ENCODE data around the gene OR4F15.

The OR4F15 gene

GRCh38 chr15:101828774-101829173, 16.8 kb downstream of the OR4F15 start:
- H3F3A ChIP-seq (ENCODE audit: control insufficient read depth, insufficient read depth) = no peaks in the 10 kb centered on the region
- no peak overlapping the region for H3K4me2 ChIP-seq (ENCODE audit: low read length)
- no peaks in the 10 kb centered on the region for H3K9me2 ChIP-seq (replicated peaks; ENCODE audit: control insufficient read depth, low read length)
- H3K79me2 ChIP-seq (ENCODE audit: control insufficient read depth, low read length) = no peaks in the 10 kb centered on the region
- no peaks in the 10 kb centered on the region for H3K9me3 ChIP-seq (ENCODE audit: control insufficient read depth, insufficient read depth, low read length)
- H3K27me3 ChIP-seq (ENCODE audit: control insufficient read depth, low read length) = no peaks in the 10 kb centered on the region
- no peak overlapping the region for H3K27ac ChIP-seq (ENCODE audit: low read depth, low read length)
- TF ChIP-seq EZH2phosphoT487 (IDR thresholded peaks at IDR 0.05; ENCODE audit: borderline replicate concordance, low read length) (no peak), CTCF (IDR thresholded peaks at IDR 0.05; ENCODE audit: low read depth, low read length, poor library complexity, severe bottlenecking) (no peak)
- H3K36me3 ChIP-seq (ENCODE audit: control insufficient read depth, low read length) = no peaks in the 10 kb centered on the region
- H3K4me3 ChIP-seq (ENCODE audit: low read length) = no peak overlapping the region
- H4K20me1 ChIP-seq (ENCODE audit: control insufficient read depth, insufficient read depth, low read depth, low read length) = no peaks in the 10 kb centered on the region
- no peaks in the 10 kb centered on the region for H3K4me1 ChIP-seq (ENCODE audit: control insufficient read depth, low read length)

GRCh38 chr15:101841656-101842055, 29.7 kb downstream of the OR4F15 start:
- H3F3A ChIP-seq (ENCODE audit: control insufficient read depth, insufficient read depth) = no peaks in the 10 kb centered on the region
- no peaks in the 10 kb centered on the region for H3K36me3 ChIP-seq (ENCODE audit: control insufficient read depth, low read length)
- H3K27me3 ChIP-seq (ENCODE audit: control insufficient read depth, low read length) = no peaks in the 10 kb centered on the region
- H3K4me1 ChIP-seq (ENCODE audit: control insufficient read depth, low read length) = no peaks in the 10 kb centered on the region
- H3K79me2 ChIP-seq (ENCODE audit: control insufficient read depth, low read length) = no peaks in the 10 kb centered on the region
- TF ChIP-seq CTCF (IDR thresholded peaks at IDR 0.05; ENCODE audit: low read depth, low read length, poor library complexity, severe bottlenecking) (no peak), EZH2phosphoT487 (IDR thresholded peaks at IDR 0.05; ENCODE audit: borderline replicate concordance, low read length) (no peak)
- H3K9me2 ChIP-seq (replicated peaks; ENCODE audit: control insufficient read depth, low read length) = no peaks in the 10 kb centered on the region
- no peak overlapping the region for H3K4me2 ChIP-seq (ENCODE audit: low read length)
- H3K27ac ChIP-seq (ENCODE audit: low read depth, low read length) = no peak overlapping the region
- H3K4me3 ChIP-seq (ENCODE audit: low read length) = no peak overlapping the region
- H3K9me3 ChIP-seq (ENCODE audit: control insufficient read depth, insufficient read depth, low read length) = no peaks in the 10 kb centered on the region
- no peaks in the 10 kb centered on the region for H4K20me1 ChIP-seq (ENCODE audit: control insufficient read depth, insufficient read depth, low read depth, low read length)

GRCh38 chr15:101844916-101845315, 32.9 kb downstream of the OR4F15 start:
- H3K4me1 ChIP-seq (ENCODE audit: control insufficient read depth, low read length) = no peaks in the 10 kb centered on the region
- no peaks in the 10 kb centered on the region for H3K9me2 ChIP-seq (replicated peaks; ENCODE audit: control insufficient read depth, low read length)
- no peaks in the 10 kb centered on the region for H3K9me3 ChIP-seq (ENCODE audit: control insufficient read depth, insufficient read depth, low read length)
- no peak overlapping the region for H3K27ac ChIP-seq (ENCODE audit: low read depth, low read length)
- H3K4me2 ChIP-seq (ENCODE audit: low read length) = no peak overlapping the region
- H4K20me1 ChIP-seq (ENCODE audit: control insufficient read depth, insufficient read depth, low read depth, low read length) = no peaks in the 10 kb centered on the region
- H3K79me2 ChIP-seq (ENCODE audit: control insufficient read depth, low read length) = no peaks in the 10 kb centered on the region
- H3K27me3 ChIP-seq (ENCODE audit: control insufficient read depth, low read length) = no peaks in the 10 kb centered on the region
- TF ChIP-seq EZH2phosphoT487 (IDR thresholded peaks at IDR 0.05; ENCODE audit: borderline replicate concordance, low read length) (no peak), CTCF (IDR thresholded peaks at IDR 0.05; ENCODE audit: low read depth, low read length, poor library complexity, severe bottlenecking) (no peak)
- H3K36me3 ChIP-seq (ENCODE audit: control insufficient read depth, low read length) = no peaks in the 10 kb centered on the region
- no peak overlapping the region for H3K4me3 ChIP-seq (ENCODE audit: low read length)
- H3F3A ChIP-seq (ENCODE audit: control insufficient read depth, insufficient read depth) = no peaks in the 10 kb centered on the region

- no peak overlapping the region for H3K4me3 ChIP-seq (ENCODE audit: low read length)
- H3F3A ChIP-seq (ENCODE audit: control insufficient read depth, insufficient read depth) = no peaks in the 10 kb centered on the region
- H4K20me1 ChIP-seq (ENCODE audit: control insufficient read depth, insufficient read depth, low read depth, low read length) = no peaks in the 10 kb centered on the region
- H3K4me1 ChIP-seq (ENCODE audit: control insufficient read depth, low read length) = no peaks in the 10 kb centered on the region
- no peaks in the 10 kb centered on the region for H3K9me3 ChIP-seq (ENCODE audit: control insufficient read depth, insufficient read depth, low read length)
- TF ChIP-seq CTCF (IDR thresholded peaks at IDR 0.05; ENCODE audit: low read depth, low read length, poor library complexity, severe bottlenecking) (no peak), EZH2phosphoT487 (IDR thresholded peaks at IDR 0.05; ENCODE audit: borderline replicate concordance, low read length) (no peak)
- H3K27ac ChIP-seq (ENCODE audit: low read depth, low read length) = no peak overlapping the region
- peaks cover 5% of the 10 kb centered on the region; the same call in 1 of the 2 replicates for H3K27me3 ChIP-seq (ENCODE audit: control insufficient read depth, low read length)
- no peaks in the 10 kb centered on the region for H3K9me2 ChIP-seq (replicated peaks; ENCODE audit: control insufficient read depth, low read length)
- H3K4me2 ChIP-seq (ENCODE audit: low read length) = no peak overlapping the region
- H3K36me3 ChIP-seq (ENCODE audit: control insufficient read depth, low read length) = no peaks in the 10 kb centered on the region
- no peaks in the 10 kb centered on the region for H3K79me2 ChIP-seq (ENCODE audit: control insufficient read depth, low read length)
These were observed 40.4 kb downstream of the OR4F15 start for GRCh38 chr15:101852356-101852755.
